Hepatocyte (in vitro differentiated cells): ENCODE measurements around the gene CCL2.

ENCODE experiments used
- CTCF ChIP-seq: fragments of 200-600 bp; sonication (generic); IDR thresholded peaks from 2 replicates; pipeline ENCODE4 v1.5.1; 2016; ENCODE audit warnings: antibody characterized with exemption, mild to moderate bottlenecking; ENCODE audit not compliant: poor library complexity
- EZH2 ChIP-seq: fragments of 200-600 bp; sonication (generic); IDR thresholded peaks from 2 replicates; pipeline ENCODE4 v1.6.1; 2016; ENCODE audit warnings: antibody characterized with exemption, mild to moderate bottlenecking, borderline replicate concordance

GRCh38 chr17:34265711-34266110 lies 10.6 kb downstream of the CCL2 start:
- TF ChIP-seq CTCF (no peak), EZH2 (no peak)
